HEK293 (cell line): Measurements from ENCODE around the gene AFP.

ENCODE experiments used
- CTCF ChIA-PET: fragments of 350-600 bp; formaldehyde crosslinking; extraction: SDS; loops from one replicate; lab custom pipeline; 2021; ENCODE audit warnings: antibody characterized with exemption; lab: Yijun Ruan, JAX
- POLR2A ChIA-PET: fragments of 300-600 bp; formaldehyde crosslinking; extraction: SDS; loops from one replicate; lab custom pipeline; 2020; ENCODE audit warnings: antibody characterized with exemption, inconsistent platforms; lab: Yijun Ruan, JAX
- H3K27ac ChIP-seq: fragments of 200-500 bp; sonication (Bioruptor generic); 2 replicates; pipeline ENCODE4 v1.5.1; 2014; ENCODE audit warnings: low read depth, low read length, control low read depth, inconsistent platforms; ENCODE audit errors: extremely low read depth
- H3K36me3 ChIP-seq, 2 experiments: fragments of 200-500 bp in 1 of 2; sonication (Bioruptor generic) in 1 of 2; 1 replicate in 1 of 2; 2 replicates in 1 of 2; pipeline ENCODE4 v1.5.1; 2014 to 2017; ENCODE audit warnings: inconsistent platforms in 2 of 2, low read length in 2 of 2; ENCODE audit not compliant: control insufficient read depth in 2 of 2, insufficient read depth in 1 of 2
- H3K4me1 ChIP-seq: fragments of 200-500 bp; sonication (Bioruptor generic); 2 replicates; pipeline ENCODE4 v1.5.1; 2014; ENCODE audit warnings: mild to moderate bottlenecking, low read length, inconsistent platforms; ENCODE audit not compliant: control insufficient read depth, insufficient read depth
- H3K4me3 ChIP-seq: 2 replicates; pipeline ENCODE4 v1.5.1; 2011; ENCODE audit warnings: low read depth, mild to moderate bottlenecking, control low read depth, low read length, moderate library complexity
- H3K9me3 ChIP-seq: fragments of 200-500 bp; sonication (Bioruptor generic); 2 replicates; pipeline ENCODE4 v1.5.1; 2014; ENCODE audit warnings: low read depth, low read length, inconsistent platforms; ENCODE audit not compliant: control insufficient read depth, insufficient read depth
- BCL11B ChIP-seq: fragments of 450-650 bp; formaldehyde crosslinking; IDR thresholded peaks from 2 replicates; pipeline ENCODE4 v1.5.1; 2016; ENCODE audit warnings: low read depth, missing biosample characterization, missing genetic modification characterization
- CTCF ChIP-seq: fragments of 450-650 bp; formaldehyde crosslinking; IDR thresholded peaks from 2 replicates; pipeline ENCODE4 v1.5.1; 2016; ENCODE audit warnings: missing biosample characterization, missing genetic modification characterization
- INSM2 ChIP-seq: fragments of 450-650 bp; formaldehyde crosslinking; IDR thresholded peaks from 2 replicates; pipeline ENCODE4 v1.5.1; 2016; ENCODE audit warnings: missing biosample characterization, missing genetic modification characterization
- KLF7 ChIP-seq: fragments of 450-650 bp; formaldehyde crosslinking; IDR thresholded peaks from 2 replicates; pipeline ENCODE4 v1.5.1; 2016; ENCODE audit warnings: missing biosample characterization, missing genetic modification characterization, borderline replicate concordance
- OSR2 ChIP-seq: fragments of 450-650 bp; formaldehyde crosslinking; IDR thresholded peaks from 2 replicates; pipeline ENCODE4 v1.5.1; 2016; ENCODE audit warnings: missing biosample characterization, missing genetic modification characterization
- PRDM2 ChIP-seq: fragments of 450-650 bp; formaldehyde crosslinking; IDR thresholded peaks from 2 replicates; pipeline ENCODE4 v1.5.1; 2016; ENCODE audit warnings: missing biosample characterization, missing genetic modification characterization, borderline replicate concordance
- YY1 ChIP-seq: fragments of 450-650 bp; formaldehyde crosslinking; IDR thresholded peaks from 2 replicates; pipeline ENCODE4 v1.5.1; 2018; ENCODE audit warnings: missing biosample characterization, missing genetic modification characterization
- ZBTB49 ChIP-seq: fragments of 450-650 bp; formaldehyde crosslinking; IDR thresholded peaks from 2 replicates; pipeline ENCODE4 v1.5.1; 2016; ENCODE audit warnings: missing biosample characterization, missing genetic modification characterization, low read depth
- ZIC2 ChIP-seq: fragments of 450-650 bp; formaldehyde crosslinking; IDR thresholded peaks from 2 replicates; pipeline ENCODE4 v1.5.1; 2016; ENCODE audit warnings: missing biosample characterization, missing genetic modification characterization
- ZNF10 ChIP-seq: fragments of 450-650 bp; formaldehyde crosslinking; IDR thresholded peaks from 2 replicates; pipeline ENCODE4 v1.5.1; 2017; ENCODE audit warnings: missing biosample characterization, missing genetic modification characterization
- ZNF114 ChIP-seq: fragments of 450-650 bp; formaldehyde crosslinking; IDR thresholded peaks from 2 replicates; pipeline ENCODE4 v1.5.0; 2017; ENCODE audit warnings: missing biosample characterization, missing genetic modification characterization
- ZNF174 ChIP-seq: fragments of 450-650 bp; formaldehyde crosslinking; IDR thresholded peaks from 2 replicates; pipeline ENCODE4 v1.5.0; 2017; ENCODE audit warnings: missing biosample characterization, mild to moderate bottlenecking, missing genetic modification characterization
- ZNF214 ChIP-seq: fragments of 450-650 bp; formaldehyde crosslinking; IDR thresholded peaks from 2 replicates; pipeline ENCODE4 v1.5.1; 2017; ENCODE audit warnings: missing biosample characterization, mild to moderate bottlenecking, missing genetic modification characterization, borderline replicate concordance
- ZNF223 ChIP-seq: fragments of 450-650 bp; formaldehyde crosslinking; IDR thresholded peaks from 2 replicates; pipeline ENCODE4 v1.5.1; 2016; ENCODE audit warnings: missing biosample characterization, missing genetic modification characterization
- ZNF292 ChIP-seq: fragments of 450-650 bp; formaldehyde crosslinking; IDR thresholded peaks from 2 replicates; pipeline ENCODE4 v1.5.1; 2016; ENCODE audit warnings: low read depth, missing biosample characterization, missing genetic modification characterization, borderline replicate concordance
- ZNF426 ChIP-seq: fragments of 450-650 bp; formaldehyde crosslinking; IDR thresholded peaks from 2 replicates; pipeline ENCODE4 v1.5.1; 2017; ENCODE audit warnings: missing biosample characterization, missing genetic modification characterization, mild to moderate bottlenecking, inconsistent platforms, moderate library complexity
- ZNF48 ChIP-seq: fragments of 450-650 bp; formaldehyde crosslinking; IDR thresholded peaks from 2 replicates; pipeline ENCODE4 v1.5.1; 2016; ENCODE audit warnings: missing biosample characterization, missing genetic modification characterization
- ZNF580 ChIP-seq: fragments of 450-650 bp; formaldehyde crosslinking; IDR thresholded peaks from 2 replicates; pipeline ENCODE4 v1.5.1; 2016; ENCODE audit warnings: missing biosample characterization, missing genetic modification characterization
- ZNF626 ChIP-seq: fragments of 450-650 bp; sonication (Bioruptor Pico); formaldehyde crosslinking; IDR thresholded peaks from 2 replicates; pipeline ENCODE4 v1.5.1; 2018; ENCODE audit warnings: missing biosample characterization, missing genetic modification characterization, inconsistent platforms
- ZNF664 ChIP-seq: fragments of 450-650 bp; formaldehyde crosslinking; IDR thresholded peaks from 2 replicates; pipeline ENCODE4 v1.5.1; 2016; ENCODE audit warnings: missing biosample characterization, missing genetic modification characterization
- ZNF837 ChIP-seq: fragments of 450-650 bp; formaldehyde crosslinking; IDR thresholded peaks from 2 replicates; pipeline ENCODE4 v1.5.1; 2016; ENCODE audit warnings: missing biosample characterization, missing genetic modification characterization
- ZXDB ChIP-seq: fragments of 450-650 bp; formaldehyde crosslinking; IDR thresholded peaks from 2 replicates; pipeline ENCODE4 v1.5.1; 2016; ENCODE audit warnings: missing biosample characterization, missing genetic modification characterization

Gene AFP

GRCh38 chr4:73409978-73410548 is 26.0 kb upstream of the AFP start (continued):
- TF ChIP-seq ZBTB49 (no peak), ZXDB (tag by site-specific recombination) (no peak), ZNF426 (tag by site-specific recombination) (no peak), YY1 (tag by site-specific recombination) (no peak)

GRCh38 chr4:73410916-73411730 is 24.9 kb upstream of the AFP start:
- no peak for TF ChIP-seq ZNF10 (tag by site-specific recombination)
- TF ChIP-seq BCL11B (tag by site-specific recombination), result no peak
- TF ChIP-seq ZNF626 (tag by site-specific recombination), result no peak
- no peak for TF ChIP-seq KLF7 (tag by site-specific recombination)
- TF ChIP-seq ZIC2 (tag by site-specific recombination), result no peak
- TF ChIP-seq ZNF48 (tag by site-specific recombination), result no peak
- TF ChIP-seq OSR2 (tag by site-specific recombination), result no peak
- no peak for TF ChIP-seq ZNF580 (tag by site-specific recombination)
- TF ChIP-seq ZNF837, result no peak
- no peak for TF ChIP-seq INSM2 (tag by site-specific recombination)
- TF ChIP-seq ZNF174, result no peak
- TF ChIP-seq ZNF114, result no peak
- TF ChIP-seq PRDM2 (tag by site-specific recombination), result no peak
- TF ChIP-seq ZNF292 (tag by site-specific recombination), result no peak
- no peak for TF ChIP-seq CTCF (tag by site-specific recombination)
- no peak for TF ChIP-seq ZNF214 (tag by site-specific recombination)
- TF ChIP-seq ZNF664, result no peak
- TF ChIP-seq ZNF223 (tag by site-specific recombination), result no peak
- Histone ChIP-seq H3K27ac (no peak overlapping the region), H3K4me3 (no peak overlapping the region), H3K9me3 (no peaks in the 10 kb centered on the region), H3K4me1 (no peaks in the 10 kb centered on the region), H3K36me3 (no peaks in the 10 kb centered on the region)
- ChIA-PET POLR2A (no interaction called here), CTCF (no interaction called here)
